GM12801 (cell line): ENCODE data around the gene TTLL6.

Source experiments
- CTCF ChIP-seq: IDR thresholded peaks from one replicate; pipeline ENCODE4 v1.5.1; 2011; ENCODE audit warnings: control low read depth; ENCODE audit not compliant: insufficient read length; ENCODE audit errors: extremely low read depth

TTLL6 gene

GRCh38 chr17:48825446-48826381 is 8.7 kb upstream of the TTLL6 start:
- TF ChIP-seq CTCF: no peak

GRCh38 chr17:48819466-48819865 is 2.4 kb upstream of the TTLL6 start:
- TF ChIP-seq CTCF: no peak

GRCh38 chr17:48818361-48818841 is 1.4 kb upstream of the TTLL6 start:
- no peak for TF ChIP-seq CTCF

GRCh38 chr17:48816438-48816773 is 623 bp downstream of the TTLL6 start:
- TF ChIP-seq CTCF: no peak

GRCh38 chr17:48815311-48815710 is 1.7 kb downstream of the TTLL6 start:
- no peak for TF ChIP-seq CTCF

GRCh38 chr17:48814504-48814903 is 2.5 kb downstream of the TTLL6 start:
- no peak for TF ChIP-seq CTCF

GRCh38 chr17:48812001-48812400 is 5.0 kb downstream of the TTLL6 start:
- no peak for TF ChIP-seq CTCF
